Raji (cell line): ENCODE data around the gene CCSER2.

Experiments used
- POLR2A ChIP-seq: IDR thresholded peaks from 2 replicates; pipeline ENCODE4 v1.6.1; 2011; ENCODE audit warnings: low read depth, low read length, control low read depth; ENCODE audit not compliant: insufficient read depth

Gene CCSER2

GRCh38 chr10:84328418-84329195 is at the start of gene CCSER2:
Gene CCSER2, plus strand, starts transcription at chr10:84328589. Its CDS starts 42,464 bp downstream, at chr10:84371053.
- TF ChIP-seq POLR2A = peak; percentile 83

GRCh38 chr10:84286695-84287094 is 41.7 kb upstream of the CCSER2 start:
- TF ChIP-seq POLR2A = no peak

- no peak for TF ChIP-seq POLR2A
Measured at GRCh38 chr10:84288151-84288550, 40.2 kb upstream of the CCSER2 start.

GRCh38 chr10:84289521-84290200 is 38.7 kb upstream of the CCSER2 start:
- no peak for TF ChIP-seq POLR2A

GRCh38 chr10:84290235-84290634 is 38.2 kb upstream of the CCSER2 start:
- no peak for TF ChIP-seq POLR2A

- no peak for TF ChIP-seq POLR2A
Measured at GRCh38 chr10:84291384-84291783, 37.0 kb upstream of the CCSER2 start.

GRCh38 chr10:84292502-84292901 is 35.9 kb upstream of the CCSER2 start:
- TF ChIP-seq POLR2A = no peak

- no peak for TF ChIP-seq POLR2A
Measured at GRCh38 chr10:84293171-84293570, 35.2 kb upstream of the CCSER2 start.

- no peak for TF ChIP-seq POLR2A
Measured at GRCh38 chr10:84293574-84294016, 34.8 kb upstream of the CCSER2 start.

- TF ChIP-seq POLR2A = no peak
Measured at GRCh38 chr10:84294766-84295447, 33.5 kb upstream of the CCSER2 start.

- no peak for TF ChIP-seq POLR2A
Measured at GRCh38 chr10:84296091-84296981, 32.1 kb upstream of the CCSER2 start.

GRCh38 chr10:84298057-84298456 is 30.3 kb upstream of the CCSER2 start:
- no peak for TF ChIP-seq POLR2A

- TF ChIP-seq POLR2A = no peak
Measured at GRCh38 chr10:84302223-84302622, 26.2 kb upstream of the CCSER2 start.

- no peak for TF ChIP-seq POLR2A
Measured at GRCh38 chr10:84306751-84307384, 21.5 kb upstream of the CCSER2 start.
